Suprapubic skin (tissue), 3 donors: ENCODE data around the gene RAB5B.

Experiments used
- POLR2A ChIP-seq, 2 donors: fragments of 450-650 bp; IDR thresholded peaks; one replicate each; pipeline ENCODE4 v1.6.1; 2017; ENCODE audit warnings: antibody characterized with exemption in 2 of 2, mild to moderate bottlenecking in 2 of 2, moderate library complexity in 2 of 2
- TF ChIP-seq, protein P1 (sequence below), 2 donors: fragments of 200-600 bp in 1 of 2; fragments of 450-650 bp in 1 of 2; sonication (generic) in 1 of 2; IDR thresholded peaks; one replicate each; pipeline ENCODE4 v1.5.1; 2016 to 2019; ENCODE audit warnings: antibody characterized with exemption in 2 of 2, mild to moderate bottlenecking in 1 of 2, moderate library complexity in 1 of 2

DNA sequence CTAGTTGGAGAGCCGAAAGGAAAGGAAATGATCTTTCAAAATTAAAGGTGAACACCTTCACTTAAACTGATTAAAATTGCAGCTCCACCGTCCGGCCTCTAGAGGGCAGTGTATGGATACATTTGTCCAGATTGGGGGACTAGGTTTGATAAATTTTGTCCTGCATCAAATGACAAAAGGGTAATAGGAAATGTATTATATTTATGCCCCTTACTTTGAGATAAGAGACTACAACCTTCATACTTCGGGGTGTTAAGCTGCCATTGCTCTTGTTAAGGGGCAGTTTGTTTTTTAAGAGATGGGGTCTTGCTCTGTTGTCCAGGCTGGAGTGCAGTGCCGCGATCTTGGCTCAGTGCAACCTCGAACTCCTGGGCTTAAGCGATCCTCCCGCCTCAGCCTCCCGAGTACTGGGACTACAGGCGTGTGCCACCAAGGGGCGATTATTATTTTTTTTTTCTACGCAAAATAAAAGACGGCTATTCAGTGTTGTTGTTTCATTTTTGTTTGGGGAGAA lies 22.4 kb downstream of the RAB5B start:
- no peak for TF ChIP-seq POLR2A (IDR thresholded peaks at IDR 0.05)
- TF ChIP-seq, protein P1, sequence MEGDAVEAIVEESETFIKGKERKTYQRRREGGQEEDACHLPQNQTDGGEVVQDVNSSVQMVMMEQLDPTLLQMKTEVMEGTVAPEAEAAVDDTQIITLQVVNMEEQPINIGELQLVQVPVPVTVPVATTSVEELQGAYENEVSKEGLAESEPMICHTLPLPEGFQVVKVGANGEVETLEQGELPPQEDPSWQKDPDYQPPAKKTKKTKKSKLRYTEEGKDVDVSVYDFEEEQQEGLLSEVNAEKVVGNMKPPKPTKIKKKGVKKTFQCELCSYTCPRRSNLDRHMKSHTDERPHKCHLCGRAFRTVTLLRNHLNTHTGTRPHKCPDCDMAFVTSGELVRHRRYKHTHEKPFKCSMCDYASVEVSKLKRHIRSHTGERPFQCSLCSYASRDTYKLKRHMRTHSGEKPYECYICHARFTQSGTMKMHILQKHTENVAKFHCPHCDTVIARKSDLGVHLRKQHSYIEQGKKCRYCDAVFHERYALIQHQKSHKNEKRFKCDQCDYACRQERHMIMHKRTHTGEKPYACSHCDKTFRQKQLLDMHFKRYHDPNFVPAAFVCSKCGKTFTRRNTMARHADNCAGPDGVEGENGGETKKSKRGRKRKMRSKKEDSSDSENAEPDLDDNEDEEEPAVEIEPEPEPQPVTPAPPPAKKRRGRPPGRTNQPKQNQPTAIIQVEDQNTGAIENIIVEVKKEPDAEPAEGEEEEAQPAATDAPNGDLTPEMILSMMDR (IDR thresholded peaks at IDR 0.05): peak; percentile 83 to 84
